Inflammatory macrophage treated with lipopolysaccharide for 1 hour (primary cell): ENCODE measurements around the gene ARHGEF4.

Source experiments
- DNase-seq, 2 donors: peaks; one replicate each; pipeline ENCODE4 v3.0.0-alpha.2; 2020 to 2022

Gene ARHGEF4

GRCh38 chr2:130836501-130837174 lies at the start of gene ARHGEF4:
Gene ARHGEF4, plus strand, starts transcription at chr2:130836914. Its CDS starts 40 bp downstream, at chr2:130836954.
- no peak for DNase-seq

- no peak for DNase-seq
Measured at GRCh38 chr2:130787841-130788240, 48.9 kb upstream of the ARHGEF4 start.

- no peak for DNase-seq
Measured at GRCh38 chr2:130790312-130790711, 46.4 kb upstream of the ARHGEF4 start.

GRCh38 chr2:130790804-130791616 lies 45.7 kb upstream of the ARHGEF4 start:
- no peak for DNase-seq

GRCh38 chr2:130791617-130791939 lies 45.1 kb upstream of the ARHGEF4 start:
- DNase-seq, result peak in 1 of 2 donors; percentile 32

- DNase-seq, result peak in 1 of 2 donors; percentile 25
Measured at GRCh38 chr2:130795431-130795830, 41.3 kb upstream of the ARHGEF4 start.

GRCh38 chr2:130796290-130796689 lies 40.4 kb upstream of the ARHGEF4 start:
- DNase-seq, result no peak

GRCh38 chr2:130797493-130798435 lies 39.0 kb upstream of the ARHGEF4 start:
- DNase-seq, result peak; percentile 78 to 91

GRCh38 chr2:130798472-130799218 lies 38.1 kb upstream of the ARHGEF4 start:
- DNase-seq, result no peak

- DNase-seq, result no peak
Measured at GRCh38 chr2:130799295-130799694, 37.4 kb upstream of the ARHGEF4 start.

- no peak for DNase-seq
Measured at GRCh38 chr2:130805613-130806012, 31.1 kb upstream of the ARHGEF4 start.

GRCh38 chr2:130806370-130806769 lies 30.3 kb upstream of the ARHGEF4 start:
- DNase-seq, result no peak

GRCh38 chr2:130807659-130808385 lies 28.9 kb upstream of the ARHGEF4 start:
- DNase-seq, result no peak

GRCh38 chr2:130808482-130809268 lies 28.0 kb upstream of the ARHGEF4 start:
- DNase-seq, result no peak

GRCh38 chr2:130810490-130810889 lies 26.2 kb upstream of the ARHGEF4 start:
- DNase-seq, result no peak

GRCh38 chr2:130813722-130814121 lies 23.0 kb upstream of the ARHGEF4 start:
- DNase-seq, result no peak

- no peak for DNase-seq
Measured at GRCh38 chr2:130814931-130815680, 21.6 kb upstream of the ARHGEF4 start.

GRCh38 chr2:130818809-130819208 lies 17.9 kb upstream of the ARHGEF4 start:
- no peak for DNase-seq

- no peak for DNase-seq
Measured at GRCh38 chr2:130819226-130819607, 17.5 kb upstream of the ARHGEF4 start.

GRCh38 chr2:130819608-130820278 lies 17.0 kb upstream of the ARHGEF4 start:
- no peak for DNase-seq
